HG02678 (cell line): ENCODE data around the gene LDHAL6A.

Source experiments
- ATAC-seq: cut with Tn5 transposase; IDR thresholded peaks from one replicate; pipeline ENCODE4 v1.9.1; 2021; ENCODE audit warnings: mild to moderate bottlenecking, moderate library complexity; ENCODE audit not compliant: unreplicated experiment

LDHAL6A gene

GRCh38 chr11:18490319-18490718 is 34.7 kb downstream of the LDHAL6A start:
- ATAC-seq: no peak

- ATAC-seq: no peak
Observed at GRCh38 chr11:18490736-18491485, 35.3 kb downstream of the LDHAL6A start.

GRCh38 chr11:18491924-18492323 is 36.3 kb downstream of the LDHAL6A start:
- ATAC-seq: no peak

- ATAC-seq: no peak
Observed at GRCh38 chr11:18492888-18493287, 37.2 kb downstream of the LDHAL6A start.

GRCh38 chr11:18493310-18493709 is 37.7 kb downstream of the LDHAL6A start:
- ATAC-seq: no peak

GRCh38 chr11:18495271-18495670 is 39.6 kb downstream of the LDHAL6A start:
- ATAC-seq: no peak

- ATAC-seq: no peak
Observed at GRCh38 chr11:18495703-18496102, 40.0 kb downstream of the LDHAL6A start.

- no peak for ATAC-seq
Observed at GRCh38 chr11:18498039-18498438, 42.4 kb downstream of the LDHAL6A start.

GRCh38 chr11:18501629-18502028 is 46.0 kb downstream of the LDHAL6A start:
- ATAC-seq: no peak

- ATAC-seq: no peak
Observed at GRCh38 chr11:18502352-18502751, 46.7 kb downstream of the LDHAL6A start.

- ATAC-seq: no peak
Observed at GRCh38 chr11:18521122-18521521, 65.5 kb downstream of the LDHAL6A start.

- no peak for ATAC-seq
Observed at GRCh38 chr11:18522388-18522787, 66.7 kb downstream of the LDHAL6A start.

GRCh38 chr11:18523084-18523483 is 67.4 kb downstream of the LDHAL6A start:
- no peak for ATAC-seq

GRCh38 chr11:18524248-18524647 is 68.6 kb downstream of the LDHAL6A start:
- no peak for ATAC-seq

GRCh38 chr11:18526130-18526520 is 70.5 kb downstream of the LDHAL6A start:
- no peak for ATAC-seq

GRCh38 chr11:18526521-18527296 is 71.1 kb downstream of the LDHAL6A start, which contains the start of gene TSG101:
Gene TSG101 (minus strand): TSS chr11:18526942. CDS start chr11:18526816, 126 bp downstream.
- ATAC-seq: peak; percentile 96

GRCh38 chr11:18527512-18527911 is 71.9 kb downstream of the LDHAL6A start:
- ATAC-seq: no peak
